NB4 (cell line): Measurements from ENCODE around the gene SCD5.

Experiments
- CTCF ChIP-seq: IDR thresholded peaks from one replicate; pipeline ENCODE4 v1.5.1; 2012; ENCODE audit warnings: low read depth, low read length
- MAX ChIP-seq: IDR thresholded peaks from 2 replicates; pipeline ENCODE4 v1.6.1; 2011; ENCODE audit warnings: low read depth, low read length
- MYC ChIP-seq: IDR thresholded peaks from 2 replicates; pipeline ENCODE4 v1.6.1; 2011; ENCODE audit warnings: low read depth, low read length
- POLR2A ChIP-seq: IDR thresholded peaks from 2 replicates; pipeline ENCODE4 v1.6.1; 2011; ENCODE audit warnings: mild to moderate bottlenecking; ENCODE audit not compliant: insufficient read length; ENCODE audit errors: extremely low read depth

- TF ChIP-seq MYC (no peak), CTCF (no peak), POLR2A (no peak), MAX (no peak)
Measured at GRCh38 chr4:82708982-82709381, 89.6 kb downstream of the SCD5 start.
